T47D (cell line): ENCODE measurements around the gene SDF2L1.

Experiments
- DNase-seq, 2 experiments: peaks; one replicate each; pipeline versions ENCODE4 v3.0.0 to v3.0.0-alpha.2; 2011 to 2012; ENCODE audit warnings: low read depth in 1 of 2, low spot score in 1 of 2
- JUND ChIP-seq: IDR thresholded peaks from 2 replicates; pipeline ENCODE4 v1.6.1; 2012; ENCODE audit warnings: low read depth
- in situ Hi-C: cut with HindIII; loops from 2 replicates; pipeline ENCODE4 v1.10.0; 2016; ENCODE audit warnings: low sequenced_read_pairs, low pct_unique_long_range_greater_than_20kb

SDF2L1 gene

GRCh38 chr22:21646608-21647590, 4.8 kb downstream of the SDF2L1 start:
- peak in 1 of 2 experiments; percentile 83 for DNase-seq
- no peak for TF ChIP-seq JUND

GRCh38 chr22:21650280-21650679, 8.2 kb downstream of the SDF2L1 start:
- DNase-seq = no peak
- in situ Hi-C loops = no loop called here
- no peak for TF ChIP-seq JUND

More at GRCh38 chr22:21646608-21647590, 4.8 kb downstream of the SDF2L1 start:
- in situ Hi-C loops = no loop called here

- no peak for TF ChIP-seq JUND
- no peak for DNase-seq
- in situ Hi-C loops = no loop called here
These were observed 8.9 kb downstream of the SDF2L1 start for GRCh38 chr22:21650823-21651520.

GRCh38 chr22:21651521-21652009, 9.5 kb downstream of the SDF2L1 start:
- in situ Hi-C loops = no loop called here
- DNase-seq = no peak
- no peak for TF ChIP-seq JUND

- no peak for TF ChIP-seq JUND
- peak; percentile 81 to 86 for DNase-seq
- in situ Hi-C loops = no loop called here
These were observed 10.0 kb downstream of the SDF2L1 start for GRCh38 chr22:21652010-21652546.

GRCh38 chr22:21652547-21653545, 10.7 kb downstream of the SDF2L1 start:
- TF ChIP-seq JUND = no peak
- DNase-seq = no peak
- in situ Hi-C loops = no loop called here

- peak in 1 of 2 experiments; percentile 81 for DNase-seq
- no peak for TF ChIP-seq JUND
- in situ Hi-C loops = no loop called here
These were observed 14.9 kb downstream of the SDF2L1 start for GRCh38 chr22:21657020-21657359.

- peak; percentile 89 to 92 for DNase-seq
- in situ Hi-C loops = no loop called here
- TF ChIP-seq JUND = no peak
These were observed 15.4 kb downstream of the SDF2L1 start for GRCh38 chr22:21657360-21658032.

GRCh38 chr22:21659864-21660525, 17.9 kb downstream of the SDF2L1 start:
- in situ Hi-C loops = no loop called here
- DNase-seq = no peak
- no peak for TF ChIP-seq JUND

- in situ Hi-C loops = no loop called here
- no peak for DNase-seq
- TF ChIP-seq JUND = no peak
These were observed 18.8 kb downstream of the SDF2L1 start for GRCh38 chr22:21660904-21661303.

- DNase-seq = no peak
- TF ChIP-seq JUND = no peak
- in situ Hi-C loops = no loop called here
These were observed 19.9 kb downstream of the SDF2L1 start for GRCh38 chr22:21661991-21662390.
